Chondrocyte (in vitro differentiated cells): ENCODE data around the gene C16orf90. TPM values are rescaled to one million over a fixed set of nuclear protein-coding genes. Genes with fewer than 3 reads are reported as not detected.

ENCODE experiments used
- DNase-seq: peaks from one replicate; pipeline ENCODE4 v3.0.0; 2021; ENCODE audit warnings: mixed read lengths, low spot score
- H3K27ac Mint-ChIP-seq: one replicate; pipeline ENCODE4 v1.8.0; 2021; ENCODE audit warnings: mild to moderate bottlenecking, moderate library complexity, mixed read lengths; ENCODE audit not compliant: unreplicated experiment
- H3K27me3 Mint-ChIP-seq: 2 replicates; pipeline ENCODE4 v1.8.0; 2021; ENCODE audit warnings: low read depth, mixed read lengths
- H3K36me3 Mint-ChIP-seq: 2 replicates; pipeline ENCODE4 v1.8.0; 2021; ENCODE audit warnings: low read depth, mixed read lengths
- H3K4me1 Mint-ChIP-seq: 2 replicates; pipeline ENCODE4 v1.8.0; 2021; ENCODE audit warnings: low read depth, mild to moderate bottlenecking, mixed read lengths
- H3K4me3 Mint-ChIP-seq: one replicate; pipeline ENCODE4 v1.8.0; 2021; ENCODE audit warnings: mild to moderate bottlenecking, moderate library complexity, mixed read lengths; ENCODE audit not compliant: unreplicated experiment
- H3K9me3 Mint-ChIP-seq: 2 replicates; pipeline ENCODE4 v1.8.0; 2021; ENCODE audit warnings: low read depth, mixed read lengths
- total RNA-seq: library from RNA; stranded (reverse); gene quantifications from 3 replicates; pipeline ENCODE4 v1.2.1, GENCODE V29; 2021
- TF ChIP-seq, protein P1 (sequence below): fragments of 200-600 bp; sonication (generic); IDR thresholded peaks from 2 replicates; pipeline ENCODE4 v1.5.0; 2021; ENCODE audit warnings: antibody characterized with exemption, mild to moderate bottlenecking, moderate library complexity

C16orf90 gene
- total RNA-seq, 1 donor from 2014 or later = not detected

DNA sequence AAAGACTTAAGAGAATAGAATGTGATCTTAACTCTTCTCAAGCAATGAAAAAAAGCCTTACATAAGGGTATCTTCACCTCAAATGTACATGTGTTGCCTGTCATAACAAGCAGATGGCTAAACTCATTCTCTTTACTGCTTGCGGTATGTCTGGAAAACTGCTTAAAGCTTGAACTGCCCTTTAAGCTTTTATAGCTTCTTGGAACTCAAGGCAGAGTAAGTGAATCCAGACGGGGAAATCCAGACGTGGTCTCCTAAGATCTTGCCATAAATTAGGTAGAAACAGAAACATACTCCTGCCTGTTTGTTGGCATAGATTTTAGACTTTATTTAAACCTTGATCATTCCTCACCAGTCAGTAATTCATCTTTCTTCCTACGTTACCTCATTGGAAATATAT is 25.1 kb upstream of the C16orf90 start:
- Mint-ChIP-seq H3K36me3 (peaks cover 26% of the 10 kb centered on the region), H3K27me3 (no peaks in the 10 kb centered on the region), H3K4me3 (no peak overlapping the region), H3K9me3 (no peaks in the 10 kb centered on the region), H3K27ac (no peak overlapping the region), H3K4me1 (peaks cover 2% of the 10 kb centered on the region)
- TF ChIP-seq, protein P1, sequence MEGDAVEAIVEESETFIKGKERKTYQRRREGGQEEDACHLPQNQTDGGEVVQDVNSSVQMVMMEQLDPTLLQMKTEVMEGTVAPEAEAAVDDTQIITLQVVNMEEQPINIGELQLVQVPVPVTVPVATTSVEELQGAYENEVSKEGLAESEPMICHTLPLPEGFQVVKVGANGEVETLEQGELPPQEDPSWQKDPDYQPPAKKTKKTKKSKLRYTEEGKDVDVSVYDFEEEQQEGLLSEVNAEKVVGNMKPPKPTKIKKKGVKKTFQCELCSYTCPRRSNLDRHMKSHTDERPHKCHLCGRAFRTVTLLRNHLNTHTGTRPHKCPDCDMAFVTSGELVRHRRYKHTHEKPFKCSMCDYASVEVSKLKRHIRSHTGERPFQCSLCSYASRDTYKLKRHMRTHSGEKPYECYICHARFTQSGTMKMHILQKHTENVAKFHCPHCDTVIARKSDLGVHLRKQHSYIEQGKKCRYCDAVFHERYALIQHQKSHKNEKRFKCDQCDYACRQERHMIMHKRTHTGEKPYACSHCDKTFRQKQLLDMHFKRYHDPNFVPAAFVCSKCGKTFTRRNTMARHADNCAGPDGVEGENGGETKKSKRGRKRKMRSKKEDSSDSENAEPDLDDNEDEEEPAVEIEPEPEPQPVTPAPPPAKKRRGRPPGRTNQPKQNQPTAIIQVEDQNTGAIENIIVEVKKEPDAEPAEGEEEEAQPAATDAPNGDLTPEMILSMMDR = no peak
- DNase-seq = no peak

DNA sequence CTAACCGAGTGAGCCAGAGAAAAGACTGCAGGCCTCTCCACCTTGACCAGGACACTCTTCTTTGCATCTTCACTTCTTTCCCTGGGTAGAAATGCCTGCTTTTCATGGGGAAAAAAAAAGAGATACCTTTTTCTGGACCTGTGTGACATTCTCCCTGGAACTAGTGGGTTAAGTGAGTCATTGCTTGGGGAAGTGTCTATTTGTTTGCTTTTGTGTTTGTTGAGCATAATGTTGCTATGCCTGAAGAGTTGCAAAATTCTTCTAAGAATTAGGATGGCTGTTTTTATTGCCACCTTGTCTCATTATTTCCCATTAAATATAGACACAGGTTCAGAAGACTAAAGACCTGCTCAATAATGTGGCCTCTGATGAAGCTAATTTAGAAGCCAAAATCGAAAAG is 24.3 kb upstream of the C16orf90 start:
- H3K9me3 Mint-ChIP-seq = no peaks in the 10 kb centered on the region
- no peak overlapping the region for H3K4me3 Mint-ChIP-seq
- H3K27ac Mint-ChIP-seq = no peak overlapping the region
- H3K36me3 Mint-ChIP-seq = peaks cover 26% of the 10 kb centered on the region
- H3K27me3 Mint-ChIP-seq = no peaks in the 10 kb centered on the region
- TF ChIP-seq, protein P1 = no peak
- no peak for DNase-seq
- peaks cover 2% of the 10 kb centered on the region for H3K4me1 Mint-ChIP-seq

DNA sequence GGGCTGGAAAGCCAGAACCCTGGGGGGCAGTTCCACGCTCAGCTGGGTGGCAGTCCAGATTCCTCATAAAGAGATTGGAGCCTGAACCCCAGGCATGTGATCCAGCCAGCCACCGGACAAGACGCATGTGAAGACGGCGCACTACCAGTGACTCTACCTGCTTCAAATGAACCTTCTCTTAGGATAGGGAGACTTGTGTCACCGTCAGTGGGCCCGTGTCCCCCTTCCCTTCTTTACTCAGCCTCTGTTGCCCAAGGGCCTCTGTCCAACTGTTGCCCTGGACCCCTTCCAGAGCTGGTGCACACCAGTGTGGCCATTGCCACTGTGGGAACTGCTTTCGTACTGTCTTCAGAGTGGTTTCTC is 23.7 kb upstream of the C16orf90 start:
- no peaks in the 10 kb centered on the region for H3K9me3 Mint-ChIP-seq
- H3K36me3 Mint-ChIP-seq = peaks cover 26% of the 10 kb centered on the region
- H3K4me1 Mint-ChIP-seq = peaks cover 2% of the 10 kb centered on the region
- no peak overlapping the region for H3K4me3 Mint-ChIP-seq
- H3K27ac Mint-ChIP-seq = no peak overlapping the region
- H3K27me3 Mint-ChIP-seq = no peaks in the 10 kb centered on the region
- TF ChIP-seq, protein P1 = no peak
- no peak for DNase-seq

DNA sequence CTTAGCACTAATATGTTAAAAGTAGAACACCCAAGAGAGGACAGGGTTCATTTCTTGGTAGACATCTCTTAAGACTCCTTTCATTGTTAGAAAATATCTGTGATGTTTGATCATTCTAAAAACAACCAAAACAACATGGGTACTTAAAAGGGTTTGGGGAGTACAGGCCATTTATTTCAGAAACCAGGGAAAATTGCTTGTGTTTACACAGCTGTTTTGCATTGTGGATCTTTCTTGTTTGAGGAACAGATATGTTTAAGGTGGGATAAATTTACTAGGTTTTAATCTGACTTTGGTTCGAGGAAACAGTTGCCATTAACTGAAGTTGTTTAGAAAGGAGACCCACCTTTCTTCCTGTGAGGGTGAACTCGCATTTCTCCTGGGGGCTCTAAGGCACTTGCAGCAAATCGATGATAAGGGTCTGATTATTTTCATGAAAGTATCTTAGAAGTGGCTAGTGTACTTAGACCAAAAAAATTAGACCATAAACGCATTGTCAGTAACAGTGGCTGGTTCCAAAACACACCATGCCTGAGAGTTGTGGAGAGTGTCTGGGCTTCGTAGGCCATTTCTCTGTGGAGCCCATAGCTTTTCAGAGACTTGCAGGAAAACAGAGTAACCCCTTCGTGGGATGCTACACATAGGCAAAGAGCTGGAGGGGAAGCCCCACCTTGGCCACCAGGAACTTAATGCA is 23.1 kb upstream of the C16orf90 start:
- peaks cover 2% of the 10 kb centered on the region for H3K4me1 Mint-ChIP-seq
- TF ChIP-seq, protein P1 = no peak
- no peak overlapping the region for H3K27ac Mint-ChIP-seq
- H3K4me3 Mint-ChIP-seq = no peak overlapping the region
- H3K27me3 Mint-ChIP-seq = no peaks in the 10 kb centered on the region
- H3K9me3 Mint-ChIP-seq = no peaks in the 10 kb centered on the region
- no peak for DNase-seq
- peaks cover 28% of the 10 kb centered on the region for H3K36me3 Mint-ChIP-seq

DNA sequence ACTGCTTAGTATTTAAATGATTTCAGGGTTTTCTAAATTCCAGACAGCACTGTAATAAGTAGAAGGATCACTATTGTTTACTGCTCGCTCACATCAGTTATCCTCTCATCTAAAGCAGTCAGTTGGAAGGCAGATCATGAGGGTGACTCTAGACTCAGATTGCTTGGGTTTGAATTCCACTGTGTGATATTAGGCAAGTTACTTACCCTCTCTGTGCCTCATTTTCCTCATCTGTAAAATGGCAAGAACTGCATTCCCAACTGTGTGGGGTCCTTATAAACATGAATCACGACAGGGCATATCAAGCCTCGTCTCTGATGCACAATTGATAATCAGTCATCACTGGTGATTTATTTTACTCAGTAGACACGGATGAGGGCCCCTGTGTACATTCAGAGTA is 20.6 kb upstream of the C16orf90 start:
- no peaks in the 10 kb centered on the region for H3K9me3 Mint-ChIP-seq
- H3K27me3 Mint-ChIP-seq = no peaks in the 10 kb centered on the region
- H3K27ac Mint-ChIP-seq = no peak overlapping the region
- no peak overlapping the region for H3K4me3 Mint-ChIP-seq
- H3K4me1 Mint-ChIP-seq = peaks cover 2% of the 10 kb centered on the region
- DNase-seq = no peak
- H3K36me3 Mint-ChIP-seq = peaks cover 27% of the 10 kb centered on the region
- TF ChIP-seq, protein P1 = no peak
